Left cardiac atrium (tissue), 4 donors: ENCODE results near the gene C10orf67. TPM values are rescaled to one million over a fixed set of nuclear protein-coding genes. Genes with fewer than 3 reads are reported as not detected.

Source experiments
- ATAC-seq, 2 donors: fragments of 200-7000 bp; cut with Tn5 transposase; one replicate each; pipeline ENCODE4 v1.9.1; 2020; ENCODE audit warnings: mild to moderate bottlenecking in 2 of 2, moderate library complexity in 2 of 2
- DNase-seq: peaks from one replicate; pipeline ENCODE4 v3.0.0-alpha.2; 2020
- intact Hi-C, 2 donors: fragments of 100-400 bp; cut with DNase I; formaldehyde crosslinking; loops; one replicate each; pipeline versions ENCODE4 v1.14.1 to v1.15.1; 2022 to 2023
- microRNA-seq, 2 donors: library from miRNA; unstranded; fragments of <30 nt; microRNA quantifications; one replicate each; pipeline ENCODE4 v1.2.0, GENCODE V29; 2020
- total RNA-seq, 2 donors: library from RNA; stranded (reverse); fragmentation: NEBNext Ultra II Directional; extraction: Animal tissue kit (Norgen Biotek cat#: 25700); gene quantifications; one replicate each; pipeline ENCODE4 v1.2.1, GENCODE V29; 2021
- donor health status: DM: no; HTN: yes; CAD: no.
- donor health status: DM: no; HTN: yes; CAD: no; lungs with severe emphysema.
- donor health status: DM: yes; HTN: yes; CAD: no.
- donor health status: Dilated cardiomyopathy.

The C10orf67 gene
- total RNA-seq, 2 donors from 2014 or later, result 0.10 to 0.27 TPM

- DNase-seq (no peak), ATAC-seq (no peak)
- intact Hi-C loops, result loop anchor here in 1 of 2 donors (5.0 kb wide), 1 partner anchor 372 kb away; no protein-coding TSS in a partner anchor
Measured at GRCh38 chr10:23155169-23155568, 189.4 kb downstream of the C10orf67 start.

Small RNA genes within 50 kb of the gene (microRNA-seq; reads per million reads assigned to microRNA genes)
- gene MIR1254-2, result 0 reads per million in 2 donors

Other genes with a start within 250 kb of the C10orf67 start
- gene MSRB2, start 249.2 kb downstream of the C10orf67 start, total RNA-seq, result 100 to 1,000 TPM in 1 of 2 donors, 10 to 100 TPM in 1; 99.7 to 100 TPM
- gene PTF1A, start 152.5 kb downstream of the C10orf67 start, total RNA-seq, result not detected
- 10 to 100 TPM; 14.0 to 14.4 TPM for gene OTUD1, start 94.3 kb upstream of the C10orf67 start, total RNA-seq